ENCODE measurements around the gene NFATC1.
A peak's percentile ranks its signal among the peaks of the same experiment; 100 is the strongest.

The NFATC1 gene

GRCh38 chr18:79393181-79393634, 2.5 kb upstream of the NFATC1 start:
- DNase-seq = no peak

GRCh38 chr18:79393635-79394533, 1.8 kb upstream of the NFATC1 start:
- peak; percentile 80 for DNase-seq

GRCh38 chr18:79394534-79395307, 1.0 kb upstream of the NFATC1 start:
- DNase-seq = peak; percentile 17

- DNase-seq = no peak
Measured at GRCh38 chr18:79395308-79395640, 456 bp upstream of the NFATC1 start.

- no peak for DNase-seq
Measured at GRCh38 chr18:79396431-79397246, 909 bp downstream of the NFATC1 start.

- no peak for DNase-seq
Measured at GRCh38 chr18:79397247-79397829, 1.6 kb downstream of the NFATC1 start.

- DNase-seq = no peak
Measured at GRCh38 chr18:79397830-79398761, 2.4 kb downstream of the NFATC1 start.

- DNase-seq = no peak
Measured at GRCh38 chr18:79399275-79400081, 3.7 kb downstream of the NFATC1 start.

- DNase-seq = no peak
Measured at GRCh38 chr18:79400091-79400590, 4.4 kb downstream of the NFATC1 start.

GRCh38 chr18:79400591-79401381, 5.1 kb downstream of the NFATC1 start:
- DNase-seq = no peak

- DNase-seq = no peak
Measured at GRCh38 chr18:79401494-79402208, 5.9 kb downstream of the NFATC1 start.

- DNase-seq = no peak
Measured at GRCh38 chr18:79402209-79402576, 6.5 kb downstream of the NFATC1 start.

GRCh38 chr18:79402977-79403722, 7.4 kb downstream of the NFATC1 start:
- peak; percentile 9 for DNase-seq

- no peak for DNase-seq
Measured at GRCh38 chr18:79403723-79404566, 8.2 kb downstream of the NFATC1 start.

- DNase-seq = no peak
Measured at GRCh38 chr18:79404567-79404910, 8.8 kb downstream of the NFATC1 start.

GRCh38 chr18:79405019-79405780, 9.5 kb downstream of the NFATC1 start:
- no peak for DNase-seq
